ENCODE measurements around the gene CA6.
A peak's percentile ranks its signal among the peaks of the same experiment; 100 is the strongest.

CA6 gene

DNA sequence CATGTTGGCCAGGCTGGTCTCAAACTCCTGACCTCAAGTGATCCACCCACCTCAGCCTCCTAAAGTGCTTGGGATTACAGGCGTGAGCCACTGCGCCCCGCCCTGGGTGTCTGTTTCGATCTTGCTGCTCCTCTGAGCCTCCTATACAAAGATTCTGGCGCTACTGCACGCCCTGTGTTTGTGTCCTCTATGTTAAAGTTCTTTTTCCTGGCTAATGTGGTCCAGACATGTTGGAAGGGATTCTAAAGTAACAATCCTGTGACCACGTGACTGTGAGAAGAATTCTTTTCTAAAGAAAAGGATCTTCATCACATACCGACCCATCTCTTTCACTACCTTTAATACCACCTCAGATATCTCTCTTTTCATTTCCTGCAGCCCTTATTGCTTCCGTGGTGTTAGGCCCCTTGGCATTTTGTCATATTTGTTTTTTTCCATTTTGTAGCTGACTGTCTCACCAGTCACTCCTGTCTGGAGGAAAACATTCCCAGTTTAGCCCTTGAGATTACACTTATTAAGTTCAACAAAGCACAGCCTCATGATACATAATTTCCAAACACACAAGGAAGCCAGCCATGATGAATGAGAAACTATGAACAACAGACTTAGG lies 40.0 kb upstream of the CA6 start:
- Histone ChIP-seq H2AFZ (ENCODE audit: low read depth, low read length) (no peak overlapping the region), H3K27me3 (ENCODE audit: insufficient read depth, low read length, poor library complexity) (no peaks in the 10 kb centered on the region), H3K9me3 (ENCODE audit: insufficient read depth, low read length, severe bottlenecking) (peaks cover 2% of the 10 kb centered on the region), H3K36me3 (ENCODE audit: insufficient read depth, low read length) (no peaks in the 10 kb centered on the region), H3K79me2 (ENCODE audit: insufficient read depth, low read length) (no peaks in the 10 kb centered on the region), H3K4me2 (ENCODE audit: insufficient read depth, low read length) (no peak overlapping the region), H3K4me1 (ENCODE audit: insufficient read depth, low read length) (no peaks in the 10 kb centered on the region), H3K4me3 (ENCODE audit: low read depth in 1 of 2, low read length in 2 of 2) (no peak overlapping the region), H3K9ac (ENCODE audit: low read depth, low read length) (no peak overlapping the region), H3K27ac (ENCODE audit: low read length) (no peak overlapping the region), H4K20me1 (ENCODE audit: insufficient read depth, low read length) (no peaks in the 10 kb centered on the region)
- DNase-seq, result no peak
- TF ChIP-seq CTCF (IDR thresholded peaks at IDR 0.05; ENCODE audit: borderline replicate concordance, extremely low read depth, low read length, poor library complexity, severe bottlenecking) (no peak), EZH2 (IDR thresholded peaks at IDR 0.05; ENCODE audit: borderline replicate concordance, low read depth, low read length, severe bottlenecking) (no peak)
- no peak for ATAC-seq (ENCODE audit: insufficient read depth, low read depth)

- Histone ChIP-seq H3K9ac (ENCODE audit: low read depth, low read length) (no peak overlapping the region), H3K4me1 (ENCODE audit: insufficient read depth, low read length) (peaks cover 7% of the 10 kb centered on the region; the same call in 1 of the 2 replicates), H4K20me1 (ENCODE audit: insufficient read depth, low read length) (no peaks in the 10 kb centered on the region), H2AFZ (ENCODE audit: low read depth, low read length) (no peak overlapping the region), H3K27ac (ENCODE audit: low read length) (no peak overlapping the region), H3K4me2 (ENCODE audit: insufficient read depth, low read length) (no peak overlapping the region), H3K36me3 (ENCODE audit: insufficient read depth, low read length) (no peaks in the 10 kb centered on the region), H3K4me3 (ENCODE audit: low read depth in 1 of 2, low read length in 2 of 2) (no peak overlapping the region), H3K27me3 (ENCODE audit: insufficient read depth, low read length, poor library complexity) (no peaks in the 10 kb centered on the region), H3K9me3 (ENCODE audit: insufficient read depth, low read length, severe bottlenecking) (peaks cover 2% of the 10 kb centered on the region), H3K79me2 (ENCODE audit: insufficient read depth, low read length) (no peaks in the 10 kb centered on the region)
- ATAC-seq (ENCODE audit: insufficient read depth, low read depth), result no peak
- no peak for DNase-seq
- TF ChIP-seq EZH2 (IDR thresholded peaks at IDR 0.05; ENCODE audit: borderline replicate concordance, low read depth, low read length, severe bottlenecking), result no peak
- TF ChIP-seq CTCF (IDR thresholded peaks at IDR 0.05; ENCODE audit: borderline replicate concordance, extremely low read depth, low read length, poor library complexity, severe bottlenecking), result no peak
Observed at GRCh38 chr1:8908388-8909151, 37.1 kb upstream of the CA6 start.

DNA sequence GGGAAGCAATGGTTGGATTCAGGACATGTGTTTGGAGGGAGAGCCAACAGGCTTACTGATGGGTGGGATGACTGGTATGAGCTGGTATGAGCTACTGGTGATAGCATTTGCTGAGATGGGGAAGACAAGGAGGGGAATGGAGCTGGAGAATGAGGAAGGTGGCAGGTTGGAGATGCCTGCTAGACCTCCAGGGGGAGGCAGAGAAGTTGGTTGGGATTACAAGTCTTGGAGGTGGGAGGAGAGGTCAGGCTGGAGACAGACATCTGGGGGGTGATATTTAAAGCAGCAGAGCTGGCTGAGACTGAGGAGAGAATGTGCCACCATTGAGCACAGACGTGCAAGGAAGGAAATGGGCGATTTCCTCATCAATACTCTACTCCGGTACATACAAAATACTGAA lies 35.3 kb upstream of the CA6 start:
- Histone ChIP-seq H3K4me3 (ENCODE audit: low read depth in 1 of 2, low read length in 2 of 2) (no peak overlapping the region), H3K4me1 (ENCODE audit: insufficient read depth, low read length) (peaks cover 7% of the 10 kb centered on the region; the same call in 1 of the 2 replicates), H3K4me2 (ENCODE audit: insufficient read depth, low read length) (no peak overlapping the region), H3K36me3 (ENCODE audit: insufficient read depth, low read length) (no peaks in the 10 kb centered on the region), H3K27ac (ENCODE audit: low read length) (no peak overlapping the region), H3K9me3 (ENCODE audit: insufficient read depth, low read length, severe bottlenecking) (peaks cover 2% of the 10 kb centered on the region), H3K27me3 (ENCODE audit: insufficient read depth, low read length, poor library complexity) (no peaks in the 10 kb centered on the region), H3K79me2 (ENCODE audit: insufficient read depth, low read length) (no peaks in the 10 kb centered on the region), H4K20me1 (ENCODE audit: insufficient read depth, low read length) (no peaks in the 10 kb centered on the region), H2AFZ (ENCODE audit: low read depth, low read length) (no peak overlapping the region), H3K9ac (ENCODE audit: low read depth, low read length) (no peak overlapping the region)
- ATAC-seq (ENCODE audit: insufficient read depth, low read depth) (no peak), DNase-seq (no peak)
- TF ChIP-seq EZH2 (IDR thresholded peaks at IDR 0.05; ENCODE audit: borderline replicate concordance, low read depth, low read length, severe bottlenecking) (no peak), CTCF (IDR thresholded peaks at IDR 0.05; ENCODE audit: borderline replicate concordance, extremely low read depth, low read length, poor library complexity, severe bottlenecking) (peak; percentile 12)

All from DND-41 (cell line).